GM12874 (cell line): ENCODE results near the gene POLE4.

Experiments
- CTCF ChIP-seq: IDR thresholded peaks from 2 replicates; pipeline ENCODE4 v1.5.1; 2011; ENCODE audit warnings: low read depth, mild to moderate bottlenecking, control low read depth, low read length, moderate library complexity; ENCODE audit not compliant: insufficient read depth

POLE4 gene

GRCh38 chr2:74982577-74982976 is 24.1 kb downstream of the POLE4 start:
- peak; percentile 26; the same call in 1 of the 2 replicates for TF ChIP-seq CTCF

GRCh38 chr2:74983631-74984392 is 25.4 kb downstream of the POLE4 start:
- no peak for TF ChIP-seq CTCF

- TF ChIP-seq CTCF, result no peak
These were observed 26.6 kb downstream of the POLE4 start for GRCh38 chr2:74984947-74985637.

GRCh38 chr2:74985978-74986609 is 27.7 kb downstream of the POLE4 start:
- TF ChIP-seq CTCF, result no peak

GRCh38 chr2:74991977-74992376 is 33.5 kb downstream of the POLE4 start:
- no peak for TF ChIP-seq CTCF

GRCh38 chr2:74999468-74999867 is 41.0 kb downstream of the POLE4 start:
- TF ChIP-seq CTCF, result no peak

- TF ChIP-seq CTCF, result no peak
These were observed 43.6 kb downstream of the POLE4 start for GRCh38 chr2:75002007-75002406.
